K562 (cell line): ENCODE results near the gene SLC4A2. TPM values are rescaled to one million over a fixed set of nuclear protein-coding genes. Genes with fewer than 3 reads are reported as not detected.

Experiments used
- BMI1 ChIP-seq: fragments of 150-350 bp; IDR thresholded peaks from 2 replicates; pipeline ENCODE4 v1.6.1; 2014; ENCODE audit warnings: low read length
- CHD2 ChIP-seq: IDR thresholded peaks from 2 replicates; pipeline ENCODE4 v1.6.1; 2011; ENCODE audit warnings: low read depth, low read length
- FUS ChIP-seq: fragments of 200-400 bp; formaldehyde crosslinking; optimal IDR thresholded peaks from 2 replicates; pipeline ENCODE3; 2017; ENCODE audit warnings: low read depth, low read length
- HOXB6 ChIP-seq: fragments of 250-450 bp; sonication (Bioruptor Pico); IDR thresholded peaks from 2 replicates; pipeline ENCODE4 v1.5.1; 2022; ENCODE audit warnings: mild to moderate bottlenecking, borderline replicate concordance
- KDM2B ChIP-seq: fragments of 250-450 bp; sonication (Bioruptor Pico); IDR thresholded peaks from 2 replicates; pipeline ENCODE4 v1.8.0; 2021; ENCODE audit warnings: mild to moderate bottlenecking, moderate library complexity
- SNIP1 ChIP-seq: fragments of 450-650 bp; IDR thresholded peaks from 2 replicates; pipeline ENCODE4 v1.7.1; 2017; ENCODE audit warnings: low read depth, mild to moderate bottlenecking
- SREBF2 ChIP-seq: sonication (generic); formaldehyde crosslinking; IDR thresholded peaks from 2 replicates; pipeline ENCODE4 v1.4.0; 2020; ENCODE audit warnings: mild to moderate bottlenecking, missing genetic modification reagents
- SRF ChIP-seq, 2 experiments: fragments of 250-450, 450-650 bp in 1 of 2; sonication (Bioruptor Pico) in 1 of 2; sonication (generic) in 1 of 2; formaldehyde crosslinking; IDR thresholded peaks; 2 replicates each; pipeline versions ENCODE4 v1.5.0 to v1.5.1; 2020 to 2022; ENCODE audit warnings: mild to moderate bottlenecking in 1 of 2, missing genetic modification reagents in 1 of 2
- TFAM ChIP-seq: fragments of 250-450 bp; sonication (Bioruptor Pico); conservative IDR thresholded peaks from 2 replicates; pipeline ENCODE4 v1.5.0; 2021; ENCODE audit warnings: mild to moderate bottlenecking, moderate library complexity
- ZBTB1 ChIP-seq: sonication (generic); formaldehyde crosslinking; IDR thresholded peaks from 2 replicates; pipeline ENCODE4 v1.8.1; 2023; ENCODE audit warnings: missing genetic modification reagents, low read depth, mild to moderate bottlenecking, borderline replicate concordance
- ZNF586 ChIP-seq: fragments of 450-650 bp; formaldehyde crosslinking; conservative IDR thresholded peaks from 2 replicates; pipeline ENCODE4 v1.4.0; 2020; ENCODE audit warnings: mild to moderate bottlenecking, moderate library complexity
- ZNF785 ChIP-seq: fragments of 250-450 bp; sonication (Bioruptor Pico); IDR thresholded peaks from 2 replicates; pipeline ENCODE4 v1.4.0; 2020; ENCODE audit warnings: mild to moderate bottlenecking
- ZNF79 ChIP-seq: fragments of 250-450 bp; sonication (Bioruptor Pico); IDR thresholded peaks from 2 replicates; pipeline ENCODE4 v1.4.0; 2020; ENCODE audit warnings: low read depth, mild to moderate bottlenecking, moderate library complexity
- polyA plus RNA-seq, 8 experiments: library from polyadenylated mRNA; depleted of rRNA in 4 of 8; stranded (reverse) in 5 of 8; unstranded in 3 of 8; fragments of >200 nt; fragmentation: Nextera tagmentation in 2 of 8; fragmentation: Illumina TruSeq in 1 of 8; extraction: Ambion mirVana in 2 of 8; extraction: Trizol in 1 of 8; gene quantifications; 2 replicates each; pipeline versions ENCODE4 v1.2.1 to v1.2.3, GENCODE V29; 2011 to 2014; ENCODE audit warnings: inconsistent platforms in 1 of 8, missing spikeins in 1 of 8
- total RNA-seq, 7 experiments: library from RNA; depleted of rRNA in 6 of 7; stranded (reverse); fragments of >200 nt in 6 of 7; fragmentation: Illumina TruSeq in 2 of 7; extraction: Trizol in 2 of 7; gene quantifications; 2 replicates each; pipeline versions ENCODE4 v1.2.1 to v1.2.3, GENCODE V29; 2011 to 2021; ENCODE audit warnings: low replicate concordance in 1 of 7
- TF ChIP-seq, protein P1 (sequence below): fragments of 450-650 bp; IDR thresholded peaks from 2 replicates; pipeline ENCODE4 v1.6.1; 2016; ENCODE audit warnings: antibody characterized with exemption
- TF ChIP-seq, protein P2 (sequence below): fragments of 200-800 bp; sonication (Bioruptor generic); IDR thresholded peaks from 2 replicates; pipeline ENCODE4 v1.6.1; 2016; ENCODE audit warnings: missing genetic modification characterization, missing compliant biosample characterization
- TF ChIP-seq, protein P3 (sequence below), 3 experiments: fragments of 200-800 bp in 1 of 3; fragments of 250-450 bp in 1 of 3; fragments of 450-650 bp in 1 of 3; sonication (Bioruptor Pico) in 1 of 3; sonication (Bioruptor generic) in 1 of 3; formaldehyde crosslinking in 1 of 3; IDR thresholded peaks; 2 replicates each; pipeline versions ENCODE4 v1.6.1 to v1.8.0; 2016 to 2022; ENCODE audit warnings: mild to moderate bottlenecking in 2 of 3, missing genetic modification characterization in 2 of 3, missing compliant biosample characterization in 1 of 3, moderate library complexity in 1 of 3
- TF ChIP-seq, protein P4 (sequence below): sonication (generic); formaldehyde crosslinking; IDR thresholded peaks from 2 replicates; pipeline ENCODE4 v1.8.1; 2022; ENCODE audit warnings: missing genetic modification reagents

Gene SLC4A2
- total and polyA plus RNA-seq, 9 of the 15 experiments (the other 6 are each of a cell fraction or from before 2014, with no cell fraction given), result 11.4 to 375 (median 130) TPM

DNA sequence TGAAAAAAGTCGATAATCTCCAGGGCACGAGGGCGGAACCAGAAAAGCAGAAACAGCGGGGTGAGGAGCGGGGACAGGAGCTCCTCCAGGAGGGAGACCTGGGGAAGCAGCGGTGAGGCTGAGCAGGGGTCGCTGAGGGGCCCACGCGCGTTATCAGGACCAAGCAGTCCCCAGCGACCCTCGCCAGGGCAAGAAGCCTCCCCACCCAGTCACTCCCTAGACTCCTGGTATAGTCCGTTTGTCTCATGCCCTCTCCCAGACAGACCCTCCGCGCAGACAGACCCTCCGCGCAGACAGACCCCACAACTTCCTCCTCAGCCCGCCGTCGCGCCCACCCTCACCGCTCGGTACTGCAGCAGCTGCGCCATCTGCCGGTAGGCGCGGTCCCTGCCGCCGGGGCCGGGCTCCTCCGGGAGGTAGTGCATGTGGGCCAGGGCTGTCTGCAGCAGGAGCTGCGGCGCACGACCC, 41.4 kb upstream of the SLC4A2 start (continued):
- no peak for TF ChIP-seq TFAM
- TF ChIP-seq CHD2, result no peak
- TF ChIP-seq, protein P1, sequence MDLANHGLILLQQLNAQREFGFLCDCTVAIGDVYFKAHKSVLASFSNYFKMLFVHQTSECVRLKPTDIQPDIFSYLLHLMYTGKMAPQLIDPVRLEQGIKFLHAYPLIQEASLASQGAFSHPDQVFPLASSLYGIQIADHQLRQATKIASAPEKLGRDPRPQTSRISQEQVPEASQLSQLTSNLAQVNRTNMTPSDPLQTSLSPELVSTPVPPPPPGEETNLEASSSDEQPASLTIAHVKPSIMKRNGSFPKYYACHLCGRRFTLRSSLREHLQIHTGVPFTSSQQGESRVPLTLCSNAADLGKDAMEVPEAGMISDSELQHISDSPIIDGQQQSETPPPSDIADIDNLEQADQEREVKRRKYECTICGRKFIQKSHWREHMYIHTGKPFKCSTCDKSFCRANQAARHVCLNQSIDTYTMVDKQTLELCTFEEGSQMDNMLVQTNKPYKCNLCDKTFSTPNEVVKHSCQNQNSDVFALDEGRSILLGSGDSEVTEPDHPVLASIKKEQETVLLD, result peak; percentile 76; the same call in 1 of the 2 replicates
- TF ChIP-seq ZNF79 (CRISPR knock-in tag), result no peak
- TF ChIP-seq, protein P2, sequence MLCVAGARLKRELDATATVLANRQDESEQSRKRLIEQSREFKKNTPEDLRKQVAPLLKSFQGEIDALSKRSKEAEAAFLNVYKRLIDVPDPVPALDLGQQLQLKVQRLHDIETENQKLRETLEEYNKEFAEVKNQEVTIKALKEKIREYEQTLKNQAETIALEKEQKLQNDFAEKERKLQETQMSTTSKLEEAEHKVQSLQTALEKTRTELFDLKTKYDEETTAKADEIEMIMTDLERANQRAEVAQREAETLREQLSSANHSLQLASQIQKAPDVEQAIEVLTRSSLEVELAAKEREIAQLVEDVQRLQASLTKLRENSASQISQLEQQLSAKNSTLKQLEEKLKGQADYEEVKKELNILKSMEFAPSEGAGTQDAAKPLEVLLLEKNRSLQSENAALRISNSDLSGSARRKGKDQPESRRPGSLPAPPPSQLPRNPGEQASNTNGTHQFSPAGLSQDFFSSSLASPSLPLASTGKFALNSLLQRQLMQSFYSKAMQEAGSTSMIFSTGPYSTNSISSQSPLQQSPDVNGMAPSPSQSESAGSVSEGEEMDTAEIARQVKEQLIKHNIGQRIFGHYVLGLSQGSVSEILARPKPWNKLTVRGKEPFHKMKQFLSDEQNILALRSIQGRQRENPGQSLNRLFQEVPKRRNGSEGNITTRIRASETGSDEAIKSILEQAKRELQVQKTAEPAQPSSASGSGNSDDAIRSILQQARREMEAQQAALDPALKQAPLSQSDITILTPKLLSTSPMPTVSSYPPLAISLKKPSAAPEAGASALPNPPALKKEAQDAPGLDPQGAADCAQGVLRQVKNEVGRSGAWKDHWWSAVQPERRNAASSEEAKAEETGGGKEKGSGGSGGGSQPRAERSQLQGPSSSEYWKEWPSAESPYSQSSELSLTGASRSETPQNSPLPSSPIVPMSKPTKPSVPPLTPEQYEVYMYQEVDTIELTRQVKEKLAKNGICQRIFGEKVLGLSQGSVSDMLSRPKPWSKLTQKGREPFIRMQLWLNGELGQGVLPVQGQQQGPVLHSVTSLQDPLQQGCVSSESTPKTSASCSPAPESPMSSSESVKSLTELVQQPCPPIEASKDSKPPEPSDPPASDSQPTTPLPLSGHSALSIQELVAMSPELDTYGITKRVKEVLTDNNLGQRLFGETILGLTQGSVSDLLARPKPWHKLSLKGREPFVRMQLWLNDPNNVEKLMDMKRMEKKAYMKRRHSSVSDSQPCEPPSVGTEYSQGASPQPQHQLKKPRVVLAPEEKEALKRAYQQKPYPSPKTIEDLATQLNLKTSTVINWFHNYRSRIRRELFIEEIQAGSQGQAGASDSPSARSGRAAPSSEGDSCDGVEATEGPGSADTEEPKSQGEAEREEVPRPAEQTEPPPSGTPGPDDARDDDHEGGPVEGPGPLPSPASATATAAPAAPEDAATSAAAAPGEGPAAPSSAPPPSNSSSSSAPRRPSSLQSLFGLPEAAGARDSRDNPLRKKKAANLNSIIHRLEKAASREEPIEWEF (CRISPR knock-in tag), result no peak
- TF ChIP-seq, protein P3, sequence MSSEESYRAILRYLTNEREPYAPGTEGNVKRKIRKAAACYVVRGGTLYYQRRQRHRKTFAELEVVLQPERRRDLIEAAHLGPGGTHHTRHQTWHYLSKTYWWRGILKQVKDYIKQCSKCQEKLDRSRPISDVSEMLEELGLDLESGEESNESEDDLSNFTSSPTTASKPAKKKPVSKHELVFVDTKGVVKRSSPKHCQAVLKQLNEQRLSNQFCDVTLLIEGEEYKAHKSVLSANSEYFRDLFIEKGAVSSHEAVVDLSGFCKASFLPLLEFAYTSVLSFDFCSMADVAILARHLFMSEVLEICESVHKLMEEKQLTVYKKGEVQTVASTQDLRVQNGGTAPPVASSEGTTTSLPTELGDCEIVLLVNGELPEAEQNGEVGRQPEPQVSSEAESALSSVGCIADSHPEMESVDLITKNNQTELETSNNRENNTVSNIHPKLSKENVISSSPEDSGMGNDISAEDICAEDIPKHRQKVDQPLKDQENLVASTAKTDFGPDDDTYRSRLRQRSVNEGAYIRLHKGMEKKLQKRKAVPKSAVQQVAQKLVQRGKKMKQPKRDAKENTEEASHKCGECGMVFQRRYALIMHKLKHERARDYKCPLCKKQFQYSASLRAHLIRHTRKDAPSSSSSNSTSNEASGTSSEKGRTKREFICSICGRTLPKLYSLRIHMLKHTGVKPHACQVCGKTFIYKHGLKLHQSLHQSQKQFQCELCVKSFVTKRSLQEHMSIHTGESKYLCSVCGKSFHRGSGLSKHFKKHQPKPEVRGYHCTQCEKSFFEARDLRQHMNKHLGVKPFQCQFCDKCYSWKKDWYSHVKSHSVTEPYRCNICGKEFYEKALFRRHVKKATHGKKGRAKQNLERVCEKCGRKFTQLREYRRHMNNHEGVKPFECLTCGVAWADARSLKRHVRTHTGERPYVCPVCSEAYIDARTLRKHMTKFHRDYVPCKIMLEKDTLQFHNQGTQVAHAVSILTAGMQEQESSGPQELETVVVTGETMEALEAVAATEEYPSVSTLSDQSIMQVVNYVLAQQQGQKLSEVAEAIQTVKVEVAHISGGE (CRISPR knock-in tag; IDR thresholded peaks at IDR 0.05), result peak in 1 of 3 experiments; percentile 38; a peak in 1 of 6 replicates
- TF ChIP-seq HOXB6 (CRISPR knock-in tag), result no peak
- no peak for TF ChIP-seq ZNF586 (CRISPR knock-in tag)
- TF ChIP-seq, protein P4, sequence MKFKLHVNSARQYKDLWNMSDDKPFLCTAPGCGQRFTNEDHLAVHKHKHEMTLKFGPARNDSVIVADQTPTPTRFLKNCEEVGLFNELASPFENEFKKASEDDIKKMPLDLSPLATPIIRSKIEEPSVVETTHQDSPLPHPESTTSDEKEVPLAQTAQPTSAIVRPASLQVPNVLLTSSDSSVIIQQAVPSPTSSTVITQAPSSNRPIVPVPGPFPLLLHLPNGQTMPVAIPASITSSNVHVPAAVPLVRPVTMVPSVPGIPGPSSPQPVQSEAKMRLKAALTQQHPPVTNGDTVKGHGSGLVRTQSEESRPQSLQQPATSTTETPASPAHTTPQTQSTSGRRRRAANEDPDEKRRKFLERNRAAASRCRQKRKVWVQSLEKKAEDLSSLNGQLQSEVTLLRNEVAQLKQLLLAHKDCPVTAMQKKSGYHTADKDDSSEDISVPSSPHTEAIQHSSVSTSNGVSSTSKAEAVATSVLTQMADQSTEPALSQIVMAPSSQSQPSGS (CRISPR knock-in tag), result no peak
- TF ChIP-seq FUS, result no peak
- no peak for TF ChIP-seq SNIP1
- no peak for TF ChIP-seq ZBTB1 (CRISPR knock-in tag)
- no peak; the same call in 1 of the 2 replicates for TF ChIP-seq KDM2B (CRISPR knock-in tag)
- no peak for TF ChIP-seq BMI1
- no peak for TF ChIP-seq ZNF785 (CRISPR knock-in tag)
- 0 out of 2 replicates have a peak, but pooled peaks have one; percentile 70 for TF ChIP-seq SREBF2 (CRISPR knock-in tag)
- peak in 1 of 2 experiments; percentile 82; a peak in 1 of 4 replicates for TF ChIP-seq SRF (CRISPR knock-in tag; IDR thresholded peaks at IDR 0.05)
